ENCODE measurements around the gene AIF1.

The AIF1 gene

DNA sequence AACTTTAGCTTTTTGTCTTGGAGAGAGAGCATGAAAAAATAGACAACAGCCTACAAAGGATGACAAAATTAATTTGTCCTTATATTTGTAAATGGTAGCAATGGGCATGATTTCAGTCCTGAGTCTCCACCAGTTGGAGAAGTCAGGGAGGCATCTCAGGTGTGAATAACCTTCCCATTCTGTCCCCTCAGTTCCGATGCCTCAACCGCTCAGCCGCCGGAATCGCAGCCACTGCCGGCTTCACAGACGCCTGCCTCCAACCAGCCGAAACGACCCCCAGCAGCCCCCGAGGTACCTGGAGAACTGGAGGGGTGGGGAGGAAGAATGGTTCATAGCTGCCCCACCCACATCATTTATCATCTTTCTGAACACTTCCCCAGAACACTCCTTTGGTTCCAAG lies 9.0 kb downstream of the AIF1 start:
- TF ChIP-seq SUZ12 (IDR thresholded peaks at IDR 0.05; ENCODE audit: extremely low read depth, insufficient read depth, insufficient read length) = no peak
- TF ChIP-seq YY1 (IDR thresholded peaks at IDR 0.05; ENCODE audit: insufficient read depth, insufficient read length) = no peak
- TF ChIP-seq ZNF274 (IDR thresholded peaks at IDR 0.05; ENCODE audit: low read depth, low read length) = no peak
- H3K9me3 ChIP-seq (ENCODE audit: insufficient read depth, low read length) = no peaks in the 10 kb centered on the region
- peaks cover 6% of the 10 kb centered on the region for H3K4me1 ChIP-seq (ENCODE audit: insufficient read depth, insufficient read length)
- H3K36me3 ChIP-seq (ENCODE audit: insufficient read depth, insufficient read length, low read length) = peaks cover 77% of the 10 kb centered on the region
- DNase-seq (ENCODE audit: low read depth, low spot score) = no peak
- H3K9ac ChIP-seq (ENCODE audit: insufficient read length, low read depth) = no peak overlapping the region
- no peaks in the 10 kb centered on the region for H3K27me3 ChIP-seq (ENCODE audit: insufficient read depth, insufficient read length)
- H3K4me3 ChIP-seq (ENCODE audit: insufficient read length, low read depth) = no peak overlapping the region

- H3K9ac ChIP-seq (ENCODE audit: insufficient read length, low read depth) = no peak overlapping the region
- no peak overlapping the region for H3K4me3 ChIP-seq (ENCODE audit: insufficient read length, low read depth)
- H3K4me1 ChIP-seq (ENCODE audit: insufficient read depth, insufficient read length) = peaks cover 6% of the 10 kb centered on the region
- H3K27me3 ChIP-seq (ENCODE audit: insufficient read depth, insufficient read length) = no peaks in the 10 kb centered on the region
- H3K9me3 ChIP-seq (ENCODE audit: insufficient read depth, low read length) = no peaks in the 10 kb centered on the region
- no peak for DNase-seq (ENCODE audit: low read depth, low spot score)
- H3K36me3 ChIP-seq (ENCODE audit: insufficient read depth, insufficient read length, low read length) = peaks cover 98% of the 10 kb centered on the region
- TF ChIP-seq ZNF274 (IDR thresholded peaks at IDR 0.05; ENCODE audit: low read depth, low read length) (no peak), SUZ12 (IDR thresholded peaks at IDR 0.05; ENCODE audit: extremely low read depth, insufficient read depth, insufficient read length) (no peak), YY1 (IDR thresholded peaks at IDR 0.05; ENCODE audit: insufficient read depth, insufficient read length) (no peak)
Measured at GRCh38 chr6:31626952-31627351, 11.9 kb downstream of the AIF1 start.

- DNase-seq (ENCODE audit: low read depth, low spot score) = no peak
- Histone ChIP-seq H3K36me3 (ENCODE audit: insufficient read depth, insufficient read length, low read length) (peaks cover 99% of the 10 kb centered on the region), H3K4me1 (ENCODE audit: insufficient read depth, insufficient read length) (peaks cover 6% of the 10 kb centered on the region), H3K27me3 (ENCODE audit: insufficient read depth, insufficient read length) (no peaks in the 10 kb centered on the region), H3K9me3 (ENCODE audit: insufficient read depth, low read length) (no peaks in the 10 kb centered on the region), H3K4me3 (ENCODE audit: insufficient read length, low read depth) (no peak overlapping the region), H3K9ac (ENCODE audit: insufficient read length, low read depth) (no peak overlapping the region)
- no peak for TF ChIP-seq ZNF274 (IDR thresholded peaks at IDR 0.05; ENCODE audit: low read depth, low read length)
- no peak for TF ChIP-seq SUZ12 (IDR thresholded peaks at IDR 0.05; ENCODE audit: extremely low read depth, insufficient read depth, insufficient read length)
- TF ChIP-seq YY1 (IDR thresholded peaks at IDR 0.05; ENCODE audit: insufficient read depth, insufficient read length) = no peak
Measured at GRCh38 chr6:31627690-31628287, 12.8 kb downstream of the AIF1 start.

GRCh38 chr6:31629014-31629413 lies 14.0 kb downstream of the AIF1 start:
- H3K4me3 ChIP-seq (ENCODE audit: insufficient read length, low read depth) = no peak overlapping the region
- peaks cover 97% of the 10 kb centered on the region for H3K36me3 ChIP-seq (ENCODE audit: insufficient read depth, insufficient read length, low read length)
- H3K4me1 ChIP-seq (ENCODE audit: insufficient read depth, insufficient read length) = peaks cover 5% of the 10 kb centered on the region
- no peak overlapping the region for H3K9ac ChIP-seq (ENCODE audit: insufficient read length, low read depth)
- no peaks in the 10 kb centered on the region for H3K27me3 ChIP-seq (ENCODE audit: insufficient read depth, insufficient read length)
- no peaks in the 10 kb centered on the region for H3K9me3 ChIP-seq (ENCODE audit: insufficient read depth, low read length)
- TF ChIP-seq SUZ12 (IDR thresholded peaks at IDR 0.05; ENCODE audit: extremely low read depth, insufficient read depth, insufficient read length) (no peak), ZNF274 (IDR thresholded peaks at IDR 0.05; ENCODE audit: low read depth, low read length) (no peak), YY1 (IDR thresholded peaks at IDR 0.05; ENCODE audit: insufficient read depth, insufficient read length) (no peak)
- DNase-seq (ENCODE audit: low read depth, low spot score) = no peak

DNA sequence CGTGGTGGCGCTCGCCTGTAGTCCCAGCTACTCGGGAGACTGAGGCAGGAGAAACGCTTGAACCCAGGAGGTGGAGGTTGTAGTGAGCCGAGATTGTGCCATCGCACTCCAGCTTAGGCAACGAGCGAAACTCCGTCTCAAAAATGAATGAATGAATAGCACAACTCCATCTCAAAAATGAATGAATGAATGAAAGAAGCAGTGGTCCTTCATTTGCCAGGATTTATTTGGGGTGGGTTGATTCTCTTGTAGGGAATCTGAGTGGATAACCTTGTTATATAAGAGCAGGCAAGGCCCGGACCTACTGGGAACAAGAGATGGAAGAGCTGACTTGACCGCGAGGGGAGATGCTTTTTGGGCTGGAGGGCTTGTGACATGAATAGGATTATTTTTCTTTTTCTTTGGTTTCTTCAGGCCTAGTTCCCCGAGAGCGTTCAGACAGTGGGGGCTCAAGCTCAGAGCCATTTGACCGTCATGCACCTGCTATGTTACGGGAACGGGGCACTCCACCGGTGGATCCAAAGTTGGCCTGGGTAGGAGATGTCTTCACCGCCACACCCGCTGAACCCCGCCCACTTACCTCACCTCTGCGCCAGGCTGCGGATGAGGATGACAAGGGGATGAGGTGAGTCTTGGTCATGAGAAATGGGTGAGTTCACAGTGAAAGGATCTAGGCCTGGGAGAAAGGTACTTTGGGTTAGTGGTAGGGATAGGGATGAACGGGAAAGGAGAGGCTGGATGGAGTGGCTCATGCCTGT lies 15.3 kb downstream of the AIF1 start:
- H3K36me3 ChIP-seq (ENCODE audit: insufficient read depth, insufficient read length, low read length) = peaks cover 97% of the 10 kb centered on the region
- DNase-seq (ENCODE audit: low read depth, low spot score) = no peak
- no peak overlapping the region for H3K9ac ChIP-seq (ENCODE audit: insufficient read length, low read depth)
- H3K9me3 ChIP-seq (ENCODE audit: insufficient read depth, low read length) = no peaks in the 10 kb centered on the region
- no peaks in the 10 kb centered on the region for H3K27me3 ChIP-seq (ENCODE audit: insufficient read depth, insufficient read length)
- TF ChIP-seq YY1 (IDR thresholded peaks at IDR 0.05; ENCODE audit: insufficient read depth, insufficient read length) (no peak), ZNF274 (IDR thresholded peaks at IDR 0.05; ENCODE audit: low read depth, low read length) (no peak), SUZ12 (IDR thresholded peaks at IDR 0.05; ENCODE audit: extremely low read depth, insufficient read depth, insufficient read length) (no peak)
- no peak overlapping the region for H3K4me3 ChIP-seq (ENCODE audit: insufficient read length, low read depth)
- H3K4me1 ChIP-seq (ENCODE audit: insufficient read depth, insufficient read length) = peaks cover 3% of the 10 kb centered on the region

- DNase-seq (ENCODE audit: low read depth, low spot score) = no peak
- Histone ChIP-seq H3K4me1 (ENCODE audit: insufficient read depth, insufficient read length) (peaks cover 2% of the 10 kb centered on the region), H3K9ac (ENCODE audit: insufficient read length, low read depth) (no peak overlapping the region), H3K27me3 (ENCODE audit: insufficient read depth, insufficient read length) (no peaks in the 10 kb centered on the region), H3K4me3 (ENCODE audit: insufficient read length, low read depth) (no peak overlapping the region), H3K36me3 (ENCODE audit: insufficient read depth, insufficient read length, low read length) (peaks cover 97% of the 10 kb centered on the region), H3K9me3 (ENCODE audit: insufficient read depth, low read length) (no peaks in the 10 kb centered on the region)
- TF ChIP-seq YY1 (IDR thresholded peaks at IDR 0.05; ENCODE audit: insufficient read depth, insufficient read length) = no peak
- no peak for TF ChIP-seq SUZ12 (IDR thresholded peaks at IDR 0.05; ENCODE audit: extremely low read depth, insufficient read depth, insufficient read length)
- TF ChIP-seq ZNF274 (IDR thresholded peaks at IDR 0.05; ENCODE audit: low read depth, low read length) = no peak
Measured at GRCh38 chr6:31631209-31631608, 16.2 kb downstream of the AIF1 start.

GRCh38 chr6:31631681-31632278 lies 16.7 kb downstream of the AIF1 start:
- no peaks in the 10 kb centered on the region for H3K27me3 ChIP-seq (ENCODE audit: insufficient read depth, insufficient read length)
- no peak overlapping the region for H3K4me3 ChIP-seq (ENCODE audit: insufficient read length, low read depth)
- TF ChIP-seq SUZ12 (IDR thresholded peaks at IDR 0.05; ENCODE audit: extremely low read depth, insufficient read depth, insufficient read length) (no peak), ZNF274 (IDR thresholded peaks at IDR 0.05; ENCODE audit: low read depth, low read length) (no peak), YY1 (IDR thresholded peaks at IDR 0.05; ENCODE audit: insufficient read depth, insufficient read length) (no peak)
- H3K36me3 ChIP-seq (ENCODE audit: insufficient read depth, insufficient read length, low read length) = peaks cover 97% of the 10 kb centered on the region
- peaks cover 2% of the 10 kb centered on the region for H3K4me1 ChIP-seq (ENCODE audit: insufficient read depth, insufficient read length)
- H3K9ac ChIP-seq (ENCODE audit: insufficient read length, low read depth) = no peak overlapping the region
- no peak for DNase-seq (ENCODE audit: low read depth, low spot score)
- no peaks in the 10 kb centered on the region for H3K9me3 ChIP-seq (ENCODE audit: insufficient read depth, low read length)

Data from NT2/D1 (cell line).